ENCODE data around the gene ABHD16A. TPM values are rescaled to one million over a fixed set of nuclear protein-coding genes. Genes with fewer than 3 reads are reported as not detected.
A peak's percentile ranks its signal among the peaks of the same experiment; 100 is the strongest.

ABHD16A gene
- total RNA-seq, 1 donor from 2014 or later = 21.3 TPM

DNA sequence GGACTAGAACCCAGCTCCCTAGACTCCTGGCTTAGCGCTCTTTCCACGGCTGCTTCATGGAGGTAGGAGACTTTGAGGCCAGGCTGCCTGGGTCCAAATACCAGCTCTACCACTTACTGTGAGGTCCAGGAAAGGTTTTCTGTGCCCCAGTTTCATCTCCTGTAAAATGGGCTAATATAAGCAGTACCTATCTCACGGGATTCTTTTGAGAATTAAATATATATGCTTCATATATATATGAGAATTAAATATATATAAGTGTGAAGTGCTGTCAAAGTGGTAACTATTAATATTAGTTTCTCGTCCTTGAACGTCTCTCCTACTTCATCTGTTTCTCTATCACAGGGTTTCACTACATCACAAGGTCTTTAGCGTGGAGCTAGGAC is 12.1 kb downstream of the ABHD16A start:
- H3K4me1 ChIP-seq = no peaks in the 10 kb centered on the region
- no peaks in the 10 kb centered on the region for H3K9me3 Mint-ChIP-seq
- no peak for DNase-seq (ENCODE audit: low spot score)
- no peaks in the 10 kb centered on the region for H3K9me3 ChIP-seq (ENCODE audit: low read depth)
- H3K4me2 ChIP-seq = no peak overlapping the region
- H4K20me1 ChIP-seq (ENCODE audit: low read depth) = peaks cover 3% of the 10 kb centered on the region
- H3K27ac Mint-ChIP-seq = no peak overlapping the region
- no peaks in the 10 kb centered on the region for H3K36me3 ChIP-seq
- TF ChIP-seq, protein P1, sequence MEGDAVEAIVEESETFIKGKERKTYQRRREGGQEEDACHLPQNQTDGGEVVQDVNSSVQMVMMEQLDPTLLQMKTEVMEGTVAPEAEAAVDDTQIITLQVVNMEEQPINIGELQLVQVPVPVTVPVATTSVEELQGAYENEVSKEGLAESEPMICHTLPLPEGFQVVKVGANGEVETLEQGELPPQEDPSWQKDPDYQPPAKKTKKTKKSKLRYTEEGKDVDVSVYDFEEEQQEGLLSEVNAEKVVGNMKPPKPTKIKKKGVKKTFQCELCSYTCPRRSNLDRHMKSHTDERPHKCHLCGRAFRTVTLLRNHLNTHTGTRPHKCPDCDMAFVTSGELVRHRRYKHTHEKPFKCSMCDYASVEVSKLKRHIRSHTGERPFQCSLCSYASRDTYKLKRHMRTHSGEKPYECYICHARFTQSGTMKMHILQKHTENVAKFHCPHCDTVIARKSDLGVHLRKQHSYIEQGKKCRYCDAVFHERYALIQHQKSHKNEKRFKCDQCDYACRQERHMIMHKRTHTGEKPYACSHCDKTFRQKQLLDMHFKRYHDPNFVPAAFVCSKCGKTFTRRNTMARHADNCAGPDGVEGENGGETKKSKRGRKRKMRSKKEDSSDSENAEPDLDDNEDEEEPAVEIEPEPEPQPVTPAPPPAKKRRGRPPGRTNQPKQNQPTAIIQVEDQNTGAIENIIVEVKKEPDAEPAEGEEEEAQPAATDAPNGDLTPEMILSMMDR (IDR thresholded peaks at IDR 0.05) = no peak
- no peak for TF ChIP-seq EZH2phosphoT487 (IDR thresholded peaks at IDR 0.05)
- no peak overlapping the region for H3K4me3 ChIP-seq
- no peak overlapping the region for H3K27ac ChIP-seq
- H3K4me3 Mint-ChIP-seq = no peak overlapping the region
- peaks cover 34% of the 10 kb centered on the region for H3K36me3 Mint-ChIP-seq
- no peaks in the 10 kb centered on the region for H3K27me3 ChIP-seq
- H3K27me3 Mint-ChIP-seq (ENCODE audit: insufficient read depth, low read depth) = no peaks in the 10 kb centered on the region
- peaks cover 3% of the 10 kb centered on the region for H3K4me1 Mint-ChIP-seq
- no peaks in the 10 kb centered on the region for H3K79me2 ChIP-seq (ENCODE audit: low read depth)
- H3F3A ChIP-seq (ENCODE audit: low read depth) = no peaks in the 10 kb centered on the region
- no peak overlapping the region for H2AFZ ChIP-seq (replicated peaks)
- no peak overlapping the region for H3K9ac ChIP-seq

DNA sequence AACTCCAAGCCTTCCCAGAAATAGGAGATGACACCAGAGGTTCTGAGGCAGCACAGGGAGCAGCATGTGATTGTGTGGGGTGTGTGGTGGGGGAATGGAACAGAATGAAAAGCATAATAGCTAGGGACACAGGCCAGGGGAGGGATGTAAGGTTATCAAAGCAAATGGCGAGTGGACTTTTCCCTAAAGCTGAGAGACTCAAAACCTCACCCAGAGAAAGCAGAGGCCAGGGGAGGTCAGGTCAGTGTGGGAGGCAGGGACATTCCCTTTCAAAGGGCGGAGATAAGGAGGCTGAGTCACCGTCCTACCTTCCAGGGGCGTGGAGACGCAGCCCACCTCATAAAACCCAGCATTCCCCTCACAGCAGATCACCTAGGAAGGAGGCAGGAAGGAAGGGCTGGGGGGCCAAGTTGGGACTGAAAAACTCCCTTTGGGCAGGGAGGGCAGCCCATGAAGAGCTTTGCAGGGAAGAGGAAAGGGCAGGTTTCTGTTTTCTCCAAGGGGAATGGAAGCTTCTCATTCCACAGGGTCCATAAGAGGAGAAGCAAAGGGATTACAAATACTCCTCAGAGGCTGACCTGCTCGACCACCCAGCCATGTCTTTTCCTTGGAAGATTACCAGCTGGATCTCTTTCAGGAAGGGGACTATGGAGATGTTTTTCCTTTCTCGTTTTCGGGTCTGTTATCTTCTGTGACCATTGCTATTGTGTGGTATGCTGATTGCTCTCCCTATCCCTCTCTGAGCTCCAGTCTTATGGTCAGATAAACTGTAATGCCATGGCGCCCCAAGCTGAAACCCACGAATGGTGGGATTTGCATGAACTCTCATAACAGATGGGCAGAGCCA is 12.7 kb downstream of the ABHD16A start:
- no peak for DNase-seq (ENCODE audit: low spot score)
- no peak for TF ChIP-seq EZH2 (IDR thresholded peaks at IDR 0.05)
- TF ChIP-seq EZH2phosphoT487 (IDR thresholded peaks at IDR 0.05) = no peak
- TF ChIP-seq, protein P1 (IDR thresholded peaks at IDR 0.05) = no peak
- H3K9me3 Mint-ChIP-seq = no peaks in the 10 kb centered on the region
- H3K27me3 ChIP-seq = no peaks in the 10 kb centered on the region
- H3K27ac ChIP-seq = no peak overlapping the region
- peaks cover 3% of the 10 kb centered on the region for H4K20me1 ChIP-seq (ENCODE audit: low read depth)
- H3K4me1 Mint-ChIP-seq = peaks cover 3% of the 10 kb centered on the region
- peak overlapping the region; percentile 34 for H3K27ac Mint-ChIP-seq
- no peak overlapping the region for H3K4me3 ChIP-seq
- H3K4me1 ChIP-seq = no peaks in the 10 kb centered on the region
- no peak overlapping the region for H2AFZ ChIP-seq (replicated peaks)
- H3K4me2 ChIP-seq = no peak overlapping the region
- H3K9ac ChIP-seq = no peak overlapping the region
- H3K36me3 Mint-ChIP-seq = peaks cover 40% of the 10 kb centered on the region
- H3F3A ChIP-seq (ENCODE audit: low read depth) = no peaks in the 10 kb centered on the region
- H3K4me3 Mint-ChIP-seq = no peak overlapping the region
- no peaks in the 10 kb centered on the region for H3K9me3 ChIP-seq (ENCODE audit: low read depth)
- H3K79me2 ChIP-seq (ENCODE audit: low read depth) = no peaks in the 10 kb centered on the region
- peaks cover under 1% of the 10 kb centered on the region for H3K27me3 Mint-ChIP-seq (ENCODE audit: insufficient read depth, low read depth)
- H3K36me3 ChIP-seq = no peaks in the 10 kb centered on the region

DNA sequence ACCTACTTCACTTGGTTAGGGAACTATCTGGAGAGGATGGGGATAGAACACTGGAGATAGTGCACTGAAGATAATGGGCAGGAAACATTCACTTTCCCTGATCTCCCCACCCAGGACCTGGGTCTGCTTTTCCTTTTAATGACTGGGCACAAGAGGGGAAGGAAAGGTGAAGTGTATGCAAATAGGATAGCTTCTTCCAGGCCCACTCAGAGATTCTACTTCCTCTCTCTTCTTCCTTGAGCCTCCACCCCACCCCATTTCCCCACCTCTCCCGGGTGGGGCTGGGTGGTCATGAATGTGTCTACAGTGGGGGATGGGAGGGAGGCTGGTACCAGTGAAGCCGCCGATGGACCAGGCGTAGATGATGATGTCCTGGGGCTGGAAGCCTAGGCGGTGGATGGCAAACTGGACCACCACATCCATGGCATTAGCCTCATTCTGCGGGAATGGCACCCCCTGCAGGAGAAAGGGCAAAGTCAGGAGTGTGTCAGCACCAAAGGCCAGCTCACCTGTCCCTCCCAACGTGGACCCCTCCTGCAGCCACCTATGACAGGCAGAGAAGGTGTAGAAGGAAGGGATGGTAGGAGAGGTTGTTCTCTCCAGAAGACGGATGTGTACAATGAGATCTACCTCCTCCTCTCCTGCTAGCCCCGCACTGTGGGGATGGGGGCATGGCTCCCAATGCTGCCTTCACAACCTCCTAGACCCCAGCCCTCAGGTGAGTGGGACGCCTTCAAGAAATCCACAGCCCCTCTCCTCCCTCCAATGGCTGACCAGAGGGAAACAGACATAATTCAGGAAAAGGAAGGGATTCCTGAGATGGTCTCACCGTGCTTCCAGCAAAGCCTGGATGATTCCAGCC is 13.6 kb downstream of the ABHD16A start:
- Mint-ChIP-seq H3K4me1 (peaks cover 3% of the 10 kb centered on the region), H3K36me3 (peaks cover 43% of the 10 kb centered on the region), H3K27ac (peak overlapping the region; percentile 34), H3K4me3 (no peak overlapping the region), H3K27me3 (ENCODE audit: insufficient read depth, low read depth) (peaks cover 2% of the 10 kb centered on the region), H3K9me3 (no peaks in the 10 kb centered on the region)
- H3K36me3 ChIP-seq = no peaks in the 10 kb centered on the region
- no peak for TF ChIP-seq EZH2 (IDR thresholded peaks at IDR 0.05)
- TF ChIP-seq, protein P1 (IDR thresholded peaks at IDR 0.05) = peak; percentile 50
- H3K9ac ChIP-seq = no peak overlapping the region
- no peak overlapping the region for H3K4me3 ChIP-seq
- no peaks in the 10 kb centered on the region for H3K27me3 ChIP-seq
- no peak overlapping the region for H3K4me2 ChIP-seq
- no peaks in the 10 kb centered on the region for H3K4me1 ChIP-seq
- DNase-seq (ENCODE audit: low spot score) = no peak
- H3K79me2 ChIP-seq (ENCODE audit: low read depth) = no peaks in the 10 kb centered on the region
- H3K27ac ChIP-seq = no peak overlapping the region
- no peak overlapping the region for H2AFZ ChIP-seq (replicated peaks)
- H3F3A ChIP-seq (ENCODE audit: low read depth) = peaks cover 5% of the 10 kb centered on the region
- H4K20me1 ChIP-seq (ENCODE audit: low read depth) = peaks cover 3% of the 10 kb centered on the region
- H3K9me3 ChIP-seq (ENCODE audit: low read depth) = no peaks in the 10 kb centered on the region

Data from neural progenitor cell (in vitro differentiated cells).